G401 (cell line): ENCODE data around the gene CALY. TPM values are rescaled to one million over a fixed set of nuclear protein-coding genes. Genes with fewer than 3 reads are reported as not detected.

Experiments
- DNase-seq: peaks from one replicate; pipeline ENCODE4 v3.0.0-alpha.2; 2015; ENCODE audit warnings: low spot score
- in situ Hi-C: cut with HindIII; loops from 2 replicates; pipeline ENCODE4 v1.10.0; 2016; ENCODE audit warnings: low sequenced_read_pairs, mixed read lengths
- total RNA-seq: library from RNA; depleted of rRNA; stranded (reverse); fragments of >200 nt; shearing (Covaris generic); gene quantifications from 2 replicates; pipeline ENCODE4 v1.2.3, GENCODE V29; 2014; rRNA removed

Gene CALY
- total RNA-seq, 1 experiment from 2014 or later, result 63.5 TPM

GRCh38 chr10:133279326-133280226 is 57.1 kb downstream of the CALY start:
- DNase-seq, result no peak
- in situ Hi-C loops, result no loop called here

GRCh38 chr10:133278577-133279265 is 58.0 kb downstream of the CALY start:
- no peak for DNase-seq
- in situ Hi-C loops, result no loop called here

- in situ Hi-C loops, result no loop called here
Measured at GRCh38 chr10:133277993-133278576, 58.6 kb downstream of the CALY start.

GRCh38 chr10:133277277-133277992 is 59.3 kb downstream of the CALY start:
- in situ Hi-C loops, result no loop called here
- no peak for DNase-seq

More at GRCh38 chr10:133277993-133278576, 58.6 kb downstream of the CALY start:
- no peak for DNase-seq

- DNase-seq, result no peak
- in situ Hi-C loops, result no loop called here
Measured at GRCh38 chr10:133276435-133277201, 60.1 kb downstream of the CALY start, which contains the start of gene ADAM8. Gene ADAM8 (minus strand): TSS chr10:133276868. CDS start chr10:133276817, 51 bp downstream.

GRCh38 chr10:133276100-133276434 is 60.6 kb downstream of the CALY start:
- no peak for DNase-seq

GRCh38 chr10:133275684-133276092 is 61.0 kb downstream of the CALY start:
- in situ Hi-C loops, result no loop called here
- DNase-seq, result no peak

More at GRCh38 chr10:133276100-133276434, 60.6 kb downstream of the CALY start:
- in situ Hi-C loops, result no loop called here

- no peak for DNase-seq
- in situ Hi-C loops, result no loop called here
Measured at GRCh38 chr10:133274751-133275683, 61.7 kb downstream of the CALY start.

Other genes with a start within 250 kb of the CALY start
- not detected in 2 replicates for gene ADGRA1, start 249.0 kb downstream of the CALY start, total RNA-seq
- 0.47 and 4.0 TPM in 2 replicates for gene KNDC1, start 176.7 kb downstream of the CALY start, total RNA-seq
- gene UTF1, start 106.7 kb downstream of the CALY start, total RNA-seq, result not detected in 2 replicates
- 0.12 TPM in 1 of 2 replicates, not detected in the other for gene VENTX, start 99.0 kb downstream of the CALY start, total RNA-seq
- gene ADAM8, start 60.0 kb downstream of the CALY start, total RNA-seq, result 0.68 and 12.7 TPM in 2 replicates
- 71.4 and 73.3 TPM in 2 replicates for gene TUBGCP2, start 28.0 kb downstream of the CALY start, total RNA-seq
- gene ZNF511, start 28.0 kb downstream of the CALY start, total RNA-seq, result 60.7 and 97.4 TPM in 2 replicates
- 1.8 and 3.0 TPM in 2 replicates for gene PRAP1, start 10.5 kb upstream of the CALY start, total RNA-seq
- 65.7 and 103 TPM in 2 replicates for gene FUOM, start 21.1 kb upstream of the CALY start, total RNA-seq
- 105 and 118 TPM in 2 replicates for gene ECHS1, start 36.5 kb upstream of the CALY start, total RNA-seq
- 11.7 and 13.9 TPM in 2 replicates for gene PAOX, start 42.4 kb upstream of the CALY start, total RNA-seq
- 60.7 and 66.8 TPM in 2 replicates for gene MTG1, start 57.3 kb upstream of the CALY start, total RNA-seq
- gene SPRN, start 87.7 kb upstream of the CALY start, total RNA-seq, result not detected in 2 replicates
- 0.10 and 0.18 TPM in 2 replicates for gene SCART1, start 117.0 kb upstream of the CALY start, total RNA-seq
- 0.17 TPM in 1 of 2 replicates, not detected in the other for gene CYP2E1, start 190.5 kb upstream of the CALY start, total RNA-seq
- not detected in 2 replicates for gene SYCE1, start 228.7 kb upstream of the CALY start, total RNA-seq